IPS DF 19.7 (cell line): ENCODE results near the gene COQ6.
"Not testable (repeated sequence)": the region's sequence is repeated elsewhere in the genome, so short reads cannot be mapped to it uniquely, and the experiment has no call there.

ENCODE experiments used
- DNase-seq: peaks from one replicate; pipeline ENCODE4 v3.0.0-alpha.2; 2013; ENCODE audit warnings: low read depth, low spot score

COQ6 gene

GRCh38 chr14:73949752-73950734 lies at the start of gene COQ6, which contains the start of gene FAM161B:
Gene COQ6, plus strand, starts transcription at chr14:73950302. Its CDS starts 31 bp downstream, at chr14:73950333.
Gene FAM161B, minus strand, starts transcription at chr14:73950094. Its CDS starts 68 bp downstream, at chr14:73950026.
- peak; percentile 91 for DNase-seq

GRCh38 chr14:73903028-73903427 lies 47.1 kb upstream of the COQ6 start:
- no peak for DNase-seq

GRCh38 chr14:73909681-73910080 lies 40.4 kb upstream of the COQ6 start:
- no peak for DNase-seq

GRCh38 chr14:73913256-73913655 lies 36.8 kb upstream of the COQ6 start:
- no peak for DNase-seq

- no peak for DNase-seq
Measured at GRCh38 chr14:73916324-73916723, 33.8 kb upstream of the COQ6 start.

GRCh38 chr14:73919457-73919856 lies 30.6 kb upstream of the COQ6 start:
- not testable (repeated sequence) for DNase-seq

- no peak for DNase-seq
Measured at GRCh38 chr14:73924337-73924736, 25.8 kb upstream of the COQ6 start.

- DNase-seq = no peak
Measured at GRCh38 chr14:73935666-73936065, 14.4 kb upstream of the COQ6 start.

- no peak for DNase-seq
Measured at GRCh38 chr14:73936548-73936947, 13.6 kb upstream of the COQ6 start.

GRCh38 chr14:73937012-73937411 lies 13.1 kb upstream of the COQ6 start:
- DNase-seq = no peak

GRCh38 chr14:73942180-73942579 lies 7.9 kb upstream of the COQ6 start:
- DNase-seq = no peak

- no peak for DNase-seq
Measured at GRCh38 chr14:73943083-73943482, 7.0 kb upstream of the COQ6 start.

GRCh38 chr14:73944432-73945158 lies 5.5 kb upstream of the COQ6 start:
- DNase-seq = no peak

GRCh38 chr14:73945159-73945670 lies 4.9 kb upstream of the COQ6 start:
- no peak for DNase-seq

- DNase-seq = no peak
Measured at GRCh38 chr14:73953731-73954130, 3.6 kb downstream of the COQ6 start.

- DNase-seq = no peak
Measured at GRCh38 chr14:73955674-73956073, 5.6 kb downstream of the COQ6 start.

GRCh38 chr14:73958591-73958990 lies 8.5 kb downstream of the COQ6 start:
- DNase-seq = no peak

GRCh38 chr14:73961192-73961591 lies 11.1 kb downstream of the COQ6 start:
- no peak for DNase-seq

- DNase-seq = no peak
Measured at GRCh38 chr14:73965216-73965615, 15.1 kb downstream of the COQ6 start.

GRCh38 chr14:73968885-73969284 lies 18.8 kb downstream of the COQ6 start:
- DNase-seq = no peak

- DNase-seq = no peak
Measured at GRCh38 chr14:73973497-73973896, 23.4 kb downstream of the COQ6 start.

- DNase-seq = no peak
Measured at GRCh38 chr14:73976125-73976524, 26.0 kb downstream of the COQ6 start.
